CD4-positive, alpha-beta T cell treated with Interferon alpha-2 for 1 hour (primary cell): ENCODE results near the gene SEC14L5.

Experiments
- DNase-seq, 2 donors: peaks; one replicate each; pipeline ENCODE4 v3.0.0-alpha.2; 2020 to 2022

SEC14L5 gene

GRCh38 chr16:4987580-4988374, 29.6 kb downstream of the SEC14L5 start:
- no peak for DNase-seq

DNA sequence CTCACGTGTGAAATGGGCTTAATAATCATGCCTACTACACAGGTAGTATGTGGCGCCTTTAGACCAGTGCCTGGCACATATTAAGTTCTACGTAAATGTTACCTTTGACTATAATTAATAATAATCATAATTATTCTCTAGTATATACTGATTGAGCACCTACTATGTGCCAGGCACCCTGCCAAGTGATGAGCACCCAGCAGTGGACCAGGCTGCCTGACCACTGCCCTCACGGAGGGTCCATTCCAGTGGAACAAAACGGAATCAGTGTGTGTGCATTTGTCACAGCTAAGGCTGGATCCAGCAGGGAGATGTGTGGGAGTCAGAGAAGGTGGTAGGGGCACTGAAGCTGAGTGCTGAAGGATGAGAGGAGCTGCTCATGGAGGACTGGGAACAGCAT, 30.5 kb downstream of the SEC14L5 start:
- DNase-seq: no peak

- DNase-seq: no peak
These were observed 31.4 kb downstream of the SEC14L5 start for GRCh38 chr16:4989391-4990006.

DNA sequence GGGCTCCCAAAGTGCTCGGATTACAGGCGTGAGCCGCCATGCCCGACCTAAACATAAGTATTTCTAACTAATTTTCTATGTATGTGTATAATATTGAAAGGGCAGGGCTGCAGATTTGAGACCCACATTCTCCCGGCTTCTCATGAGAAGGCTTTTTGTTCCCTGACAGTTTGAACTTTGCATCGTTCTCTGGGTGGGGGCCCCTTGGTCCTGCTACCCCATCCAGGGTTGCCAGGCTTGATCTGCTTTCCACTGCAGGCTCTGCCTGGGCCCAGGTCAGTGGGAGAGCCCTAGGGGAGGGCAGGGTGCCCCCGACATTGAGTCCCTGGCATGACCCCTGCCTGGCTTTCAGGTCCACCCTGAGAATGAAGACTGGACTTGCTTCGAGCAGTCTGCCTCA, 32.3 kb downstream of the SEC14L5 start:
- no peak for DNase-seq

DNA sequence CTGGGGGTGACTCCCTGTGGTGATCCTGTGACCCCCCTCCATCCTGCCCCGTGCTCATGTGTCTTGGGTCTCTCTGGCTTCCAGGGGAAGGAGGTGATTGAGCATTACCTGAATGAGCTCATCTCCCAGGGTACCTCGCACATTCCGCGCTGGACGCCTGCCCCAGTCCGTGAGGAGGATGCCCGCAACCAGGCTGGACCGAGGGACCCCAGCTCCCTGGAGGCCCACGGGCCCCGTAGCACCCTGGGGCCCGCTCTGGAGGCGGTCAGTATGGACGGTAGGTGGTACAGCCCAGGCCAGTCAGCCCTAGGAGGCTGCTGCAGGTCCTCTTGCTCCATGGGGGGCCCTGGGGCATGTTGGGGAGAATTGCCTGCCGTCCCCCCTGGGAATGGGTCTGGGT, 33.6 kb downstream of the SEC14L5 start:
- no peak for DNase-seq

DNA sequence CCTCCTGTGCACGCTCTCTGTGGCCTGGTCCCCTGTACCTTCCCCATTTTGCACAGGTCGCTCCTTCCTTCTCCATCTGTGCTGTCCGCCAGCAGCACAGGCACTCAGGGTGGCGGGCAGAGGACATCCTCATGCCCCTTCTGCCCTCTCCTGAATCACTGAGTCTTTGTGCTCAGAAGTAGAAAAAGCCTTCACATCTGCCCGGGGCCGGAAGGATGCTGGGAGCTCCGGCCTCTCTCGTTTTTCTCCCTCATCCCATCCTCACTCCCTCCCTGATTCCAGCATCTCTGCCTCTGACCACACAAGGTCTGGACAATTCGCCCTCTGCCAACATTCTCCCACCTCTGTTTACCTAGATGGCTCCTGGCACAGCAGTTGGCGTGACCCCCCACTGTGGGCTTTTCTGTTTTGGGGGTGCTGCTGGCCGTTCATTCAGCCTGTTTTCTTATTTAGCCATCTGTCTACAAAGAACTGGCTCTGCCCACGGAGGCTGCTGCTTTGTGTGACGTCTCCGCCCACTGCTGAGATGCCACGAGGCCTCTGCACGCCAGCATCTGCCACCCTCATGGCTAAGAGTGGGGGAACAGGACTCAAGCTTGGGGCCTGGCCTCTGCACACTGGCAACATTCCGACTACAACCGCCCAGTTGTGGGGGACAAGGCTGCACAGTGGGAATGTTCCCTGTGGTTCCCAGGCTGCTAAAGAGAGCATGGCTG, 36.7 kb downstream of the SEC14L5 start:
- no peak for DNase-seq

DNA sequence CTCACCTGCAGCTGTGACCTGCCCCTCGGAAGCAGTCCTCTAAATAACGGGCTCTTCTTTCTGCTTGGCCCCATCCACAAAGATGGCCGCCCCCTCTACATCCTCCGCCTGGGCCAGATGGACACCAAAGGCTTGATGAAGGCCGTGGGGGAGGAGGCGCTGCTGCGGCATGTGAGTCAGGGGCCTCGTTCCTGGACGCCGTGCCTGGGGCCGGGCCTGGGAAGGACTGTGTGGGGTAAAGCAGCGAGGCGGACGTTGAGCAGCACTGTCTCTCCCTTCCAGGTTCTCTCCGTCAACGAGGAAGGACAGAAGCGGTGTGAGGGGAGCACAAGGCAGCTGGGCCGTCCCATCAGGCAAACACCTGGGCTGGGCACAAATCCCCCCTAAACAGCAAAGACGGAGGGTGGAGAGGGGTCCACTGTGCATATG, 42.5 kb downstream of the SEC14L5 start:
- DNase-seq: no peak

GRCh38 chr16:5001571-5001970, 43.4 kb downstream of the SEC14L5 start:
- no peak for DNase-seq

DNA sequence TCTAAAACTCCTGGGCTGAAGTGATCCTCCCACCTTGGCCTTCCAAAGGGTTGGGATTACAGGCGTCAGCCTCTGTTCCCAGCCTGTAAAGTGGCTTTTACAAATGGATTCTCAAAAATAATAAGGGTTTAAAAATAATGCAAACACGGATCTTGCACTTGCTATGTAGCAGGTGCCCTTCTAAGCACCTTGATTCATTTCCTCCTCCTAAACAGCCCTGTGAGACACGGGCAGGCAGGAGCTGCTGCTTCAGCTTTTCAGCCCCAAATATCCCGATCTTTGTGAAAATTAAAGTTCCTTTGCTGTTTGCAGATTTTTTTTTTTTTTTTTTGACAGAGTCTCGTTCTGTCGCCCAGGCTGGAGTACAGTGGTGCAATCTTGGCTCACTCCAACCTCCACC, 43.9 kb downstream of the SEC14L5 start:
- DNase-seq: no peak

DNA sequence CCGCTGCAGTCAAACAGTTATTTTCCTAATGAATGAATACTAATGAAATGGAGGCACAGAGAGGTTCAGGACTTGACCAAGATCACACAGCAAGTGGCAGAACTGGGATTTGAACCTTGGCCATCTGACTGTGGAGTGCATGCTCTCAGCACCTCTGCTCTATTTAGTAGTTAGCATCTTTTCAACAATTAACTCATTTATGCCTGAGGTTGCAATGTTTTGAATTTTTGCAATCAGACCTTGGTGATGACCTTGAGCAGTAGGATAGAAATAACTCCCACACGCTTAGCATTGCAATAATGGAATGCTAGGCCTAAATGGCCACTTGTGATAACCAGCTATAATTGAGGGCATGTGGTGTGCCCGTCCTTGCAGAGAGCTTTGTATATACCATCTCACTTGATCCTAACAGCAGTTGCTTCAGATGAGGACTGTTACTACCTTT, 44.6 kb downstream of the SEC14L5 start:
- no peak for DNase-seq

DNA sequence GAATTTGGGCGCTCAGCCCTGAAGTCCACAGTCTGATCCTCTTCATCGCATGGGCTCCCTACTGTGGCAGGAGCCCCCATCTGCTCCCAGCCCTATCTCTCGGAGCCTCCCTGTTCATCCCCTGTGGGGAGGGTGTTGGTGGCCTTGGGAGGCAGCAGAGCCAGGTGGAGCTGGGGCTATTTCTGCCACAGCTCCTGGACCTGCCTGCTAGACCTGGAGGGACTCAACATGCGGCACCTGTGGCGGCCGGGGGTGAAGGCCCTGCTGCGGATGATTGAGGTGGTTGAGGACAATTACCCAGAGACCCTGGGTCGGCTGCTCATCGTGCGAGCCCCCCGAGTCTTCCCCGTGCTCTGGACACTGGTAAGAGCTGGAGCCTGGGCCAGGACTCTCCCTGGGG, 45.1 kb downstream of the SEC14L5 start:
- no peak for DNase-seq

GRCh38 chr16:5003828-5004227, 45.7 kb downstream of the SEC14L5 start:
- DNase-seq: no peak

DNA sequence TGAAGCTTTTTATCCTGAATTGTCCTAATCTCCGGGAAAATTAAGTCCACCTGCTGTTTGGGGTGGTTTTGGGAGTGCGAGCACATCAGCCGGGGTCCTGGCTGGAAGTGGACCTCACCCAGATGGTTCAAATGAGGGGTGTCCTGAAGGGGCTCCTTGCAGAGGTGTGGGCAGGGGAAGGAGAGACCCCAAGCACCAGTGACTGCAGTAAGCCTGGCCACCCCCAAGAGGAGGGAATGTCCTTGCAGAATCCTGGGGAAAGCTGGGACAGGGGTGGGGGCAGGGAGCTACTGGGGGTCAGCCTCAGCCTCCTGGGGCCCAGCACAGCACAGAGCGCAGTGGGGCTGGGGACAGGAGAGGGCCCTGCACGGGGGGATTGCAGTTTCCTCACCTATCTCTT, 46.2 kb downstream of the SEC14L5 start:
- DNase-seq: no peak

DNA sequence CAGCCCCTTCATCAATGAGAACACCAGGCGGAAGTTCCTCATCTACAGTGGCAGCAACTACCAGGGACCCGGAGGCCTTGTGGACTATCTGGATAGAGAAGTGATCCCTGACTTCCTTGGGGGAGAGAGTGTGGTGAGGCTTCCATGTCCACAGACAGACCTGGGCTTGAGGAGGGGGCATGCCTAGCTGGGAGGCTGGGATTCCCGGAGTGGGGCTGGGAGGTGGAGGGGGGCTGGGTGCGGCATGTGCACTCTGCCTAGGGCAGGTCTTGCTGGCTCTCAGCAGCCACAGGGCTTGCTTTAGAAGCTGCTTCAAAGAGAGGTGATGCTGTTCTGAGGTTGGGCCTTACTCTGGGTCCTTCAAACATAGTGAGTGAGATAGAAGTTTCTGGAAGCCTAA, 47.8 kb downstream of the SEC14L5 start:
- DNase-seq: no peak

GRCh38 chr16:5006348-5007193, 48.4 kb downstream of the SEC14L5 start:
- no peak for DNase-seq

DNA sequence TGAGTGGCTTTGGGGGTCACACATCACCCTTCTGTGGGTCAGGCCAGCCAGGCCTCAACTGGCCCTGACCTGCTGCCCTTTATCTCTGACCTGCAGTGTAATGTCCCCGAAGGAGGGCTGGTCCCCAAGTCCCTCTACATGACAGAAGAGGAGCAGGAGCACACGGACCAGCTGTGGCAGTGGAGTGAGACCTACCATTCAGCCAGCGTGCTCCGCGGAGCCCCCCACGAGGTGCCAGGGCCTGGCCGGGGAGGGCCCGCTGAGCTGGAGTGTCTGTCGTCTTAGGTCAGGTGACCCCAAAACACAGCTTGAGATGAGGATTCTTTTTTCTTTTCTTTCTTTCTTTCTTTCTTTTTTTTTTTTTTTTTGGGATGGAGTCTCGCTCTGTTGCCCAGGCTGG, 49.1 kb downstream of the SEC14L5 start:
- no peak for DNase-seq

DNA sequence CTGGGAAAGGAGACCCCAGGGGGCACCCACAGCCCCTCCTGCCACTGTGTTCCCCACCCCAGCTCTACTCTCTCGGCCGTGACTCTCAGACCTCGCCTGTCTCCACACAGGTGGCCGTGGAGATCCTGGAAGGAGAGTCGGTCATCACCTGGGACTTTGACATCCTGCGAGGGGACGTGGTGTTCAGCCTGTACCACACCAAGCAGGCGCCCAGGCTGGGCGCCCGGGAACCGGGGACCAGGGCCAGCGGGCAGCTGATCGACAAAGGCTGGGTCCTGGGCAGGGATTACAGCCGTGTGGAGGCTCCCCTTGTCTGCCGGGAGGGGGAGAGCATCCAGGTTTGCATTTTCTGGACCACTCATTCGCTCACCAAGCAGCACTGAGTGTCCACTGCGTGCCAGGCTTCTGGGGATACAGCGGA, 50.2 kb downstream of the SEC14L5 start:
- DNase-seq: no peak

GRCh38 chr16:5010576-5011329, 52.6 kb downstream of the SEC14L5 start:
- no peak for DNase-seq

DNA sequence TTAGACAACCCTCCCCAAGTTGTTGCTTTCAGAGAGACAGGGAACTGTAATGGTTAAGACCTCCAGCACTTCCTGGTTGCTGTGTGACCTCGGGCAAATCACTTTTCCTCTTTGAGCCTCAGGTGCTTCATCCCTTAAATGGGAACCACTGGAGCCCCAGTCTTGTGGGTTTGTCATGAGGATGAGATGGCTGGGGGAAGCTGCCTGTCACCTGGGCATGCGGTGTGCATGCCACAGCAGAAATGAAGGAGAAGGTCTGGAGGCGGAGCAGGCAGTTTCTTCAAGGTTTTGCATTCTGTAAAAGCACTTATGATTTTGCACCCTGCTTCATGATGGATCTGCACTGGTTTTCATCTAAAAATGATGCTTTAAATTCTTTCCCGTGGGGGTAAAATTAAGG, 53.5 kb downstream of the SEC14L5 start:
- no peak for DNase-seq

GRCh38 chr16:5012887-5013286, 54.8 kb downstream of the SEC14L5 start:
- DNase-seq: no peak

DNA sequence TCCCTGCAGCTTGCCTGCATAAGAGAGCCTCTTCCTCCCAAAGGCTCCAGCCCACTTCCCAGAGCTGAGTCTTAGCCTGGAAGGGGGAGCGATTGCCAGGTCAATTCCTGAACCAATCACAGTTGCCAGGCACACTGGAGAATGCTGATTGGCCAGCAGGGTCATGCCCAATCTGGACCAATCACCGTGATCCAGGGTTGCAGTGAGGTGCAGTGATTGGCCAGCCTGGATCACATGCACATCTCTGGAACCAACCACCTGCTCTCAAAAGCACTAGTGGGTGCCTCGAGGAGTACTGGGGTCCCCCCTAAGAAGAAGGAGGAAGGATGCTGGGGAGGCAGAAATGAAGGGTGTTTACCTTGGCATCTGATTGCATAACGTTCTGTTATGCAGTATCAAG, 57.2 kb downstream of the SEC14L5 start:
- DNase-seq: no peak

GRCh38 chr16:5015887-5016286, 57.8 kb downstream of the SEC14L5 start:
- DNase-seq: no peak
